HG02571 (cell line): Measurements from ENCODE around the gene MISP3.

Experiments used
- ATAC-seq: cut with Tn5 transposase; IDR thresholded peaks from one replicate; pipeline ENCODE4 v1.9.1; 2021; ENCODE audit warnings: mild to moderate bottlenecking, moderate library complexity; ENCODE audit not compliant: unreplicated experiment

The MISP3 gene

GRCh38 chr19:14119146-14119545 is 46.6 kb downstream of the MISP3 start:
- ATAC-seq: no peak

DNA sequence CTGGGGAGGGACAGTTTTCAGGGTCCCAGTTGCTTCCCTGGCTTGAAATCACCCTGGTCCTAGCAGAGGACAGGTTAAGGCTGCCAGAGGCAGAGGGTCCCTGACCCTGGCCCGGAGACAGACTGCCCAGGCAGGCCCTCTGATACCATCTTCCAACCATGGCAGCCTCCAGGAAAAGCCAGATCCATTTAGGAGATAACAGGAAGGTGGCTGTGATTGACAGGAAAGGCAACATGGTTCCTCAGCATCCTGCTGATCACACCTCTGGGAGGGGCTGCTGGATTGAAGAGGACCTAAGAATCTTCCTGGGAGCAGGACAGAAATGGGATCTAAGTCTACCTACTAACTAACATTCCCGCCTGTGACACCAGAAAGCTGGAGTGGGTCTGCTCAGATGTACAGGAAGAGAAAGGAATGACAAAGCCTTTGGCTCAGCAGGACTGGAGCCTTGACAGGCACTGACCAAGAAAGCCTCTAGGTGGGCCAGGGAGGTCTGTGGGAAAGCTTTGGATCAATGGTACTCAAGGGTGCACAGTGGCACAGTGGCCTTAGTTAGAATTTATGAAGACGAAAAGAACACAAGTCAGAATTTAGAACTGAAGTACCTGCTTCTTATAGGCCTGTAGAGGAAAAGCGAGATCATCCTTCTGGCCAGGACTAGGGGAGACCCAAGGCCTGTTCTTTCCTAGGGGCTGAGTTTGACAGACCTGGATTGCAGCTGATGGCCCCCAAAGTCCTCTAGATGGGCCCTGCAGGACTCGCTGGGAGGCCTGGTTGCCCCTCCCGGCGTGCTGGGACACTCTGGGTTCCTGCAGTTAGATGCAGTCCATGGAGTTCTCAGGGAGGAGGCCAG is 47.3 kb downstream of the MISP3 start:
- ATAC-seq: no peak

DNA sequence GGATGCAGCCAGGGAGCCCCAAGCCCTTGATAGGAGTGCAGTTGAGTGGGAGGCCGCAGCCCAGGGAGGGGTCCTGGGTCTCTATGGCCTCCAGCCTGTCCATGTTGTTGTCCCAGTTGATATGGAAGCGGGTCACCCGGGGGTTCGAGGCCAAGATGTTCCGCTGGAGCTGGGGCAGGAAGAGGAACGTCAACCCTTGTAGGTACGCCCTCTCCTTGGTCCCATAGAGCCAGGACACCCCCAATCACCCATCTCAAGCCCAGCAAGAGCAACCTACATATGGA is 47.9 kb downstream of the MISP3 start:
- no peak for ATAC-seq

- no peak for ATAC-seq
Measured at GRCh38 chr19:14122924-14123323, 50.3 kb downstream of the MISP3 start.
